GM18507 (cell line): ENCODE data around the gene SPATA2L.
"Not testable (repeated sequence)": the region's sequence is repeated elsewhere in the genome, so short reads cannot be mapped to it uniquely, and the experiment has no call there.

Experiments used
- DNase-seq: peaks from one replicate; pipeline ENCODE4 v3.0.0; 2011; ENCODE audit warnings: low read depth; ENCODE audit not compliant: insufficient read length; ENCODE audit errors: extremely low spot score
- FAIRE-seq: peaks from 2 replicates; lab custom pipeline; 2011; peaks lifted over from hg19 to GRCh38; lab: Jason Lieb, UNC

SPATA2L gene

GRCh38 chr16:89667633-89668032 lies 33.9 kb downstream of the SPATA2L start:
- no peak for FAIRE-seq
- DNase-seq, result no peak

GRCh38 chr16:89667000-89667399 lies 34.5 kb downstream of the SPATA2L start:
- FAIRE-seq, DNase-seq: not testable (repeated sequence)

GRCh38 chr16:89664238-89664637 lies 37.3 kb downstream of the SPATA2L start:
- DNase-seq, FAIRE-seq: not testable (repeated sequence)

- FAIRE-seq (no peak), DNase-seq (no peak)
Measured at GRCh38 chr16:89661215-89661614, 40.3 kb downstream of the SPATA2L start.

- no peak for FAIRE-seq
- DNase-seq, result no peak
Measured at GRCh38 chr16:89660146-89660545, 41.4 kb downstream of the SPATA2L start.

- DNase-seq, result no peak
- FAIRE-seq, result no peak
Measured at GRCh38 chr16:89658221-89658879, 43.2 kb downstream of the SPATA2L start.

- DNase-seq (peak; percentile 98), FAIRE-seq (peak; percentile 72)
Measured at GRCh38 chr16:89657442-89658220, 43.9 kb downstream of the SPATA2L start, which contains the start of the genes CHMP1A and SPATA33. TSS of gene CHMP1A (minus strand) at chr16:89657708. CDS start at chr16:89657588, 120 bp downstream. TSS of gene SPATA33 (plus strand) at chr16:89657836. CDS start at chr16:89657912, 76 bp downstream.

GRCh38 chr16:89656435-89657121 lies 44.9 kb downstream of the SPATA2L start:
- DNase-seq (no peak), FAIRE-seq (no peak)

- no peak for FAIRE-seq
- DNase-seq, result no peak
Measured at GRCh38 chr16:89655062-89655643, 46.4 kb downstream of the SPATA2L start.

- no peak for FAIRE-seq
- no peak for DNase-seq
Measured at GRCh38 chr16:89653656-89654295, 47.7 kb downstream of the SPATA2L start.

GRCh38 chr16:89651584-89651983 lies 49.9 kb downstream of the SPATA2L start:
- FAIRE-seq, result no peak

GRCh38 chr16:89646906-89647305 lies 54.6 kb downstream of the SPATA2L start:
- DNase-seq (no peak), FAIRE-seq (no peak)

More at GRCh38 chr16:89651584-89651983, 49.9 kb downstream of the SPATA2L start:
- DNase-seq, result no peak
